ENCODE measurements around the gene TRIM7. TPM values are rescaled to one million over a fixed set of nuclear protein-coding genes. Genes with fewer than 3 reads are reported as not detected.

The TRIM7 gene
- total RNA-seq, 3 donors from 2014 or later (not counting 1 experiment from before 2014, with no cell fraction given) = 0.73 to 1.2 TPM; not detected in 1

Other genes with a start within 250 kb of the TRIM7 start
- gene BTNL3, start 216.3 kb downstream of the TRIM7 start, total RNA-seq = not detected
- under 1 TPM in 1 of 3 donors, not detected in 2; 0.54 TPM for gene BTNL9, start 164.9 kb downstream of the TRIM7 start, total RNA-seq
- not detected for gene OR2V1, start 74.0 kb downstream of the TRIM7 start, total RNA-seq
- not detected for gene OR2V2, start 57.6 kb downstream of the TRIM7 start, total RNA-seq
- gene TRIM41, start 18.1 kb upstream of the TRIM7 start, total RNA-seq = 10 to 100 TPM; 33.4 to 41.6 (median 36.0) TPM
- gene RACK1, start 38.7 kb upstream of the TRIM7 start, total RNA-seq = 1,000 to 10,000 TPM; 1,089 to 1,233 (median 1,138) TPM
- 10 to 100 TPM; 43.4 to 60.0 (median 44.4) TPM for gene TRIM52, start 55.9 kb upstream of the TRIM7 start, total RNA-seq
- not detected for gene OR4F3, start 162.1 kb upstream of the TRIM7 start, total RNA-seq